Measurements from ENCODE around the gene CNKSR2. TPM values are rescaled to one million over a fixed set of nuclear protein-coding genes. Genes with fewer than 3 reads are reported as not detected.

The CNKSR2 gene
- total RNA-seq, 2 experiments from 2014 or later = 14.4 to 14.8 TPM

GRCh38 chrX:21384178-21384577 lies 10.0 kb downstream of the CNKSR2 start:
- Mint-ChIP-seq H3K27ac (no peak overlapping the region), H3K27me3 (no peaks in the 10 kb centered on the region), H3K36me3 (ENCODE audit: low read depth) (peaks cover 6% of the 10 kb centered on the region), H3K4me3 (no peak overlapping the region), H3K9me3 (no peaks in the 10 kb centered on the region), H3K4me1 (ENCODE audit: low read depth) (peaks cover 27% of the 10 kb centered on the region)
- no peak overlapping the region for H3K4me3 ChIP-seq (ENCODE audit: low read length)
- ChIA-PET CTCF (no interaction called here), POLR2A (no interaction called here)
- no peak for TF ChIP-seq CTCF (IDR thresholded peaks at IDR 0.05)
- ATAC-seq (ENCODE audit: poor library complexity) (no peak), DNase-seq (no peak)
- intact Hi-C loops (cut with DNase I, micrococcal nuclease) = no loop called here
- no peaks in the 10 kb centered on the region for H3K27me3 ChIP-seq (ENCODE audit: control insufficient read depth in 1 of 2, insufficient read depth in 2 of 2, low read length in 2 of 2)
- no peaks in the 10 kb centered on the region for H3K36me3 ChIP-seq (ENCODE audit: insufficient read depth, low read length)
- no peaks in the 10 kb centered on the region for H3K4me1 ChIP-seq (ENCODE audit: insufficient read depth, low read length)
- no peaks in the 10 kb centered on the region for H3K9me3 ChIP-seq (ENCODE audit: control insufficient read depth in 1 of 2, insufficient read depth in 1 of 2, low read length in 2 of 2)
- H3K27ac ChIP-seq (ENCODE audit: low read depth in 1 of 2, low read length in 2 of 2) = no peak overlapping the region

GRCh38 chrX:21394792-21395191 lies 20.6 kb downstream of the CNKSR2 start:
- no peak for TF ChIP-seq CTCF (IDR thresholded peaks at IDR 0.05)
- DNase-seq (no peak), ATAC-seq (ENCODE audit: poor library complexity) (no peak)
- Mint-ChIP-seq H3K9me3 (no peaks in the 10 kb centered on the region), H3K36me3 (ENCODE audit: low read depth) (peaks cover 15% of the 10 kb centered on the region), H3K27ac (no peak overlapping the region), H3K4me3 (no peak overlapping the region), H3K4me1 (ENCODE audit: low read depth) (peaks cover 23% of the 10 kb centered on the region), H3K27me3 (no peaks in the 10 kb centered on the region)
- POLR2A ChIA-PET = interaction anchor here (0.6 kb wide), 1 partner anchor 775 kb away, joined by 3 read pairs; no protein-coding TSS in a partner anchor
- intact Hi-C loops (cut with DNase I, micrococcal nuclease) = loop anchor here in 1 of 2 experiments (5.0 kb wide), 1 partner anchor 33 kb away; no protein-coding TSS in a partner anchor
- H3K4me3 ChIP-seq (ENCODE audit: low read length) = no peak overlapping the region
- no peaks in the 10 kb centered on the region for H3K27me3 ChIP-seq (ENCODE audit: control insufficient read depth in 1 of 2, insufficient read depth in 2 of 2, low read length in 2 of 2)
- H3K27ac ChIP-seq (ENCODE audit: low read depth in 1 of 2, low read length in 2 of 2) = no peak overlapping the region
- H3K4me1 ChIP-seq (ENCODE audit: insufficient read depth, low read length) = no peaks in the 10 kb centered on the region
- H3K36me3 ChIP-seq (ENCODE audit: insufficient read depth, low read length) = no peaks in the 10 kb centered on the region
- peaks cover 0 to 8% of the 10 kb centered on the region in 2 experiments for H3K9me3 ChIP-seq (ENCODE audit: control insufficient read depth in 1 of 2, insufficient read depth in 1 of 2, low read length in 2 of 2)
- CTCF ChIA-PET = no interaction called here

- no peaks in the 10 kb centered on the region for H3K27me3 ChIP-seq (ENCODE audit: control insufficient read depth in 1 of 2, insufficient read depth in 2 of 2, low read length in 2 of 2)
- Mint-ChIP-seq H3K36me3 (ENCODE audit: low read depth) (no peaks in the 10 kb centered on the region), H3K9me3 (no peaks in the 10 kb centered on the region), H3K27me3 (no peaks in the 10 kb centered on the region), H3K27ac (no peak overlapping the region), H3K4me3 (no peak overlapping the region), H3K4me1 (ENCODE audit: low read depth) (peaks cover 22% of the 10 kb centered on the region)
- no peaks in the 10 kb centered on the region for H3K36me3 ChIP-seq (ENCODE audit: insufficient read depth, low read length)
- H3K4me3 ChIP-seq (ENCODE audit: low read length) = no peak overlapping the region
- no peak for TF ChIP-seq CTCF (IDR thresholded peaks at IDR 0.05)
- ChIA-PET CTCF (no interaction called here), POLR2A (no interaction called here)
- ATAC-seq (ENCODE audit: poor library complexity) (no peak), DNase-seq (no peak)
- no peak overlapping the region for H3K27ac ChIP-seq (ENCODE audit: low read depth in 1 of 2, low read length in 2 of 2)
- intact Hi-C loops (cut with DNase I, micrococcal nuclease) = no loop called here
- no peaks in the 10 kb centered on the region for H3K4me1 ChIP-seq (ENCODE audit: insufficient read depth, low read length)
- H3K9me3 ChIP-seq (ENCODE audit: control insufficient read depth in 1 of 2, insufficient read depth in 1 of 2, low read length in 2 of 2) = no peaks in the 10 kb centered on the region
Observed at GRCh38 chrX:21398426-21398825, 24.2 kb downstream of the CNKSR2 start.

Measured in CD4-positive, alpha-beta T cell (primary cell).